Caco-2 (cell line): ENCODE results near the gene DNAJA4. TPM values are rescaled to one million over a fixed set of nuclear protein-coding genes. Genes with fewer than 3 reads are reported as not detected.

Experiments
- BruUV-seq: library from RNA; stranded (reverse); fragments of 400-500 nt; replicated peaks from 2 replicates; lab custom pipeline; 2021; lab: Mats Ljungman, UMichigan
- CTCF ChIA-PET: fragments of 300-600 bp; sonication (Branson Sonifier 250); formaldehyde crosslinking; loops from one replicate; lab custom pipeline; 2022; ENCODE audit warnings: antibody characterized with exemption; lab: Charles Lee
- POLR2A ChIA-PET: fragments of 300-600 bp; sonication (Branson Sonifier 250); formaldehyde crosslinking; loops from one replicate; lab custom pipeline; 2022; ENCODE audit warnings: antibody characterized with exemption; lab: Charles Lee
- DNase-seq, 2 experiments: peaks; one replicate each; pipeline versions ENCODE4 v3.0.0 to v3.0.0-alpha.2; 2020 to 2022
- H3K27me3 ChIP-seq: replicated peaks from 2 replicates; pipeline ENCODE4 v1.6.0; 2011; ENCODE audit warnings: low read length; ENCODE audit not compliant: control insufficient read depth, insufficient read depth
- H3K36me3 ChIP-seq: 2 replicates; pipeline ENCODE4 v1.5.1; 2011; ENCODE audit warnings: low read length; ENCODE audit not compliant: control insufficient read depth, insufficient read depth
- H3K4me1 ChIP-seq: fragments of 250-450 bp; sonication (Bioruptor Pico); 2 replicates; pipeline ENCODE4 v1.5.1; 2020; ENCODE audit warnings: mild to moderate bottlenecking
- H3K4me3 ChIP-seq: 2 replicates; pipeline ENCODE4 v1.5.1; 2011; ENCODE audit warnings: low read depth, mild to moderate bottlenecking, control low read depth, low read length
- H3K9me3 ChIP-seq: fragments of 250-450 bp; sonication (Bioruptor Pico); 2 replicates; pipeline ENCODE4 v1.5.1; 2020; ENCODE audit warnings: mild to moderate bottlenecking, moderate library complexity
- H3K27ac Mint-ChIP-seq: one replicate; pipeline ENCODE4 v1.8.0; 2022; ENCODE audit warnings: mixed read lengths; ENCODE audit not compliant: unreplicated experiment
- H3K27me3 Mint-ChIP-seq: one replicate; pipeline ENCODE4 v1.8.0; 2022; ENCODE audit warnings: mixed read lengths; ENCODE audit not compliant: insufficient read depth, unreplicated experiment
- H3K36me3 Mint-ChIP-seq: one replicate; pipeline ENCODE4 v1.8.0; 2022; ENCODE audit warnings: mild to moderate bottlenecking, mixed read lengths; ENCODE audit not compliant: insufficient read depth, unreplicated experiment
- H3K4me1 Mint-ChIP-seq: one replicate; pipeline ENCODE4 v1.8.0; 2022; ENCODE audit warnings: low read depth, mixed read lengths; ENCODE audit not compliant: unreplicated experiment
- H3K4me3 Mint-ChIP-seq: one replicate; pipeline ENCODE4 v1.8.0; 2022; ENCODE audit warnings: mild to moderate bottlenecking, moderate library complexity, mixed read lengths; ENCODE audit not compliant: unreplicated experiment
- H3K9me3 Mint-ChIP-seq: one replicate; pipeline ENCODE4 v1.8.0; 2022; ENCODE audit warnings: mixed read lengths; ENCODE audit not compliant: unreplicated experiment
- intact Hi-C: fragments of 100-400 bp; cut with micrococcal nuclease; formaldehyde crosslinking; loops from one replicate; pipeline ENCODE4 v1.10.0; 2022; ENCODE audit not compliant: unreplicated experiment
- total RNA-seq: library from RNA; stranded (reverse); gene quantifications from 2 replicates; pipeline ENCODE4 v1.2.3, GENCODE V29; 2022
- TF ChIP-seq, protein P1 (sequence below), 2 experiments: fragments of 200-600 bp in 1 of 2; IDR thresholded peaks; 1 replicate in 1 of 2; 2 replicates in 1 of 2; pipeline versions ENCODE4 v1.5.1 to v1.8.0; 2011 to 2022; ENCODE audit warnings: antibody characterized with exemption in 1 of 2, control low read depth in 1 of 2, inconsistent platforms in 1 of 2, low read depth in 1 of 2, low read length in 1 of 2, mild to moderate bottlenecking in 1 of 2, moderate library complexity in 1 of 2; ENCODE audit not compliant: insufficient read depth in 1 of 2, severe bottlenecking in 1 of 2, unreplicated experiment in 1 of 2

DNAJA4 gene
- total RNA-seq, 1 experiment from 2014 or later, result 1.1 TPM

DNA sequence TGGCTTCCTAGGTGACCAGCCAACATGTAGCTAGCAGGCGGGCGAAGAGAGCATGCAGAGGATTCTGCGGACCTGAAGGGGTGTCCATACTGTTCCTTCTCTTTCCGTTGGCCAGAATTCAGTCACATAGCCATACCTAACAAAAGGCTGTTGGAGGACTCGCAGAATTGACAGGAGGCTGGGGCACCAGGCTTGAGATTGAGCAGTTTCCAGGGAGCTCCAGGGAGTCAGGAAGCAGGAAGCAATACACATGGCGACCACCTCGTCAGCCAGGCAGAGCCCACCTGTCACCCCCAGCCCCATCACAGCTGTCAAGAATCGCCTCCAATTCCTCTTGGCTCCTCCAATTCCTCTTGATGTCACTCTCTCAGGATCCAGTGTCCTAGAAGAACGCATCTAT is 13.2 kb upstream of the DNAJA4 start:
- H3K4me3 Mint-ChIP-seq, result no peak overlapping the region
- TF ChIP-seq, protein P1, sequence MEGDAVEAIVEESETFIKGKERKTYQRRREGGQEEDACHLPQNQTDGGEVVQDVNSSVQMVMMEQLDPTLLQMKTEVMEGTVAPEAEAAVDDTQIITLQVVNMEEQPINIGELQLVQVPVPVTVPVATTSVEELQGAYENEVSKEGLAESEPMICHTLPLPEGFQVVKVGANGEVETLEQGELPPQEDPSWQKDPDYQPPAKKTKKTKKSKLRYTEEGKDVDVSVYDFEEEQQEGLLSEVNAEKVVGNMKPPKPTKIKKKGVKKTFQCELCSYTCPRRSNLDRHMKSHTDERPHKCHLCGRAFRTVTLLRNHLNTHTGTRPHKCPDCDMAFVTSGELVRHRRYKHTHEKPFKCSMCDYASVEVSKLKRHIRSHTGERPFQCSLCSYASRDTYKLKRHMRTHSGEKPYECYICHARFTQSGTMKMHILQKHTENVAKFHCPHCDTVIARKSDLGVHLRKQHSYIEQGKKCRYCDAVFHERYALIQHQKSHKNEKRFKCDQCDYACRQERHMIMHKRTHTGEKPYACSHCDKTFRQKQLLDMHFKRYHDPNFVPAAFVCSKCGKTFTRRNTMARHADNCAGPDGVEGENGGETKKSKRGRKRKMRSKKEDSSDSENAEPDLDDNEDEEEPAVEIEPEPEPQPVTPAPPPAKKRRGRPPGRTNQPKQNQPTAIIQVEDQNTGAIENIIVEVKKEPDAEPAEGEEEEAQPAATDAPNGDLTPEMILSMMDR (IDR thresholded peaks at IDR 0.05; ENCODE audit: insufficient read depth in 1 of 2, low read depth in 1 of 2, low read length in 1 of 2, severe bottlenecking in 1 of 2, unreplicated experiment in 1 of 2), result no peak
- ChIA-PET POLR2A (interaction anchor here (0.6 kb wide), 1 partner anchor 102 kb away, joined by 6 read pairs; the partner anchor contains the start of gene IDH3A), CTCF (no interaction called here)
- no peaks in the 10 kb centered on the region for H3K4me1 Mint-ChIP-seq
- H3K36me3 Mint-ChIP-seq, result no peaks in the 10 kb centered on the region
- Histone ChIP-seq H3K27me3 (no peaks in the 10 kb centered on the region), H3K36me3 (no peaks in the 10 kb centered on the region), H3K4me3 (no peak overlapping the region), H3K4me1 (no peaks in the 10 kb centered on the region), H3K9me3 (no peaks in the 10 kb centered on the region)
- no peak for DNase-seq
- no peaks in the 10 kb centered on the region for H3K9me3 Mint-ChIP-seq
- no peaks in the 10 kb centered on the region for H3K27me3 Mint-ChIP-seq
- no peak overlapping the region for H3K27ac Mint-ChIP-seq
- no TSS peak for BruUV-seq
- intact Hi-C loops, result no loop called here

DNA sequence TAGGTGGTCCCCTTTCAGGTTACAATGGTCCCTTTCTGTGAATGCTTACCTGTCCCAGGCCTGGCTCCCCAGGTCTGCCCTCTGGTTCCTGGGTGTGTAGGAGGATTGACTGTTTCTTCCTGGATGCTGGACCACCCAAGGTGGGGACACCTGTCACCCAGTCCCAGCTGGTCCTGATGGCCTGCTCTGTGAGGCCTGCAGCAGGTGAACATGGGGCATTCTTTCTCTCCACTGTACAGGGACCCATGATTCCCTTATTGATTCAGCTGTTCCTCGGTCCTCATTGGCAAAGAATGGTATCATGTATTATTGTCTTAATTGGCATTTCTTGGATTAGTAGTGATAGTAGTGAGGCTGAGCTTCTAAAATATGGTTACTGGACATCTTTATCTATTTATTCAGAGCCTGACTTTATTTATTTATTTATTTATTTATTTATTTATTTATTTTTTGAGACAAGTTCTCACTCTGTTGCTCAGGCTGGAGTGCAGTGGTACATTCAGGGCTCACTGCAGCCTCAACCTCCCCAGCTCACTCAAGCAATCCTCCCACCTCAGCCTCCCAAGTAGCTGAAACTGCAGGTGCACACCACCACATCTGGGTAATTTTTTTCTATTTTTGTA is 8.8 kb upstream of the DNAJA4 start:
- TF ChIP-seq, protein P1 (IDR thresholded peaks at IDR 0.05; ENCODE audit: insufficient read depth in 1 of 2, low read depth in 1 of 2, low read length in 1 of 2, severe bottlenecking in 1 of 2, unreplicated experiment in 1 of 2), result no peak
- POLR2A ChIA-PET, result no interaction called here
- no TSS peak for BruUV-seq
- Histone ChIP-seq H3K4me1 (no peaks in the 10 kb centered on the region), H3K4me3 (no peak overlapping the region), H3K9me3 (no peaks in the 10 kb centered on the region), H3K27me3 (no peaks in the 10 kb centered on the region), H3K36me3 (no peaks in the 10 kb centered on the region)
- no peaks in the 10 kb centered on the region for H3K9me3 Mint-ChIP-seq
- H3K4me1 Mint-ChIP-seq, result peaks cover 5% of the 10 kb centered on the region
- CTCF ChIA-PET, result no interaction called here
- no peak for DNase-seq
- no peaks in the 10 kb centered on the region for H3K36me3 Mint-ChIP-seq
- no peaks in the 10 kb centered on the region for H3K27me3 Mint-ChIP-seq
- no peak overlapping the region for H3K4me3 Mint-ChIP-seq
- no peak overlapping the region for H3K27ac Mint-ChIP-seq
- intact Hi-C loops, result no loop called here

- H3K27me3 Mint-ChIP-seq, result no peaks in the 10 kb centered on the region
- DNase-seq, result no peak
- Histone ChIP-seq H3K4me1 (no peaks in the 10 kb centered on the region), H3K9me3 (no peaks in the 10 kb centered on the region), H3K36me3 (no peaks in the 10 kb centered on the region), H3K27me3 (no peaks in the 10 kb centered on the region), H3K4me3 (no peak overlapping the region)
- no TSS peak for BruUV-seq
- H3K27ac Mint-ChIP-seq, result no peak overlapping the region
- intact Hi-C loops, result no loop called here
- ChIA-PET CTCF (no interaction called here), POLR2A (no interaction called here)
- peaks cover 5% of the 10 kb centered on the region for H3K4me1 Mint-ChIP-seq
- no peak overlapping the region for H3K4me3 Mint-ChIP-seq
- no peaks in the 10 kb centered on the region for H3K36me3 Mint-ChIP-seq
- TF ChIP-seq, protein P1 (IDR thresholded peaks at IDR 0.05; ENCODE audit: insufficient read depth in 1 of 2, low read depth in 1 of 2, low read length in 1 of 2, severe bottlenecking in 1 of 2, unreplicated experiment in 1 of 2), result no peak
- no peaks in the 10 kb centered on the region for H3K9me3 Mint-ChIP-seq
Measured at GRCh38 chr15:78256044-78256437, 8.3 kb upstream of the DNAJA4 start.
